ENCODE measurements around the gene RAB1B.

RAB1B gene

DNA sequence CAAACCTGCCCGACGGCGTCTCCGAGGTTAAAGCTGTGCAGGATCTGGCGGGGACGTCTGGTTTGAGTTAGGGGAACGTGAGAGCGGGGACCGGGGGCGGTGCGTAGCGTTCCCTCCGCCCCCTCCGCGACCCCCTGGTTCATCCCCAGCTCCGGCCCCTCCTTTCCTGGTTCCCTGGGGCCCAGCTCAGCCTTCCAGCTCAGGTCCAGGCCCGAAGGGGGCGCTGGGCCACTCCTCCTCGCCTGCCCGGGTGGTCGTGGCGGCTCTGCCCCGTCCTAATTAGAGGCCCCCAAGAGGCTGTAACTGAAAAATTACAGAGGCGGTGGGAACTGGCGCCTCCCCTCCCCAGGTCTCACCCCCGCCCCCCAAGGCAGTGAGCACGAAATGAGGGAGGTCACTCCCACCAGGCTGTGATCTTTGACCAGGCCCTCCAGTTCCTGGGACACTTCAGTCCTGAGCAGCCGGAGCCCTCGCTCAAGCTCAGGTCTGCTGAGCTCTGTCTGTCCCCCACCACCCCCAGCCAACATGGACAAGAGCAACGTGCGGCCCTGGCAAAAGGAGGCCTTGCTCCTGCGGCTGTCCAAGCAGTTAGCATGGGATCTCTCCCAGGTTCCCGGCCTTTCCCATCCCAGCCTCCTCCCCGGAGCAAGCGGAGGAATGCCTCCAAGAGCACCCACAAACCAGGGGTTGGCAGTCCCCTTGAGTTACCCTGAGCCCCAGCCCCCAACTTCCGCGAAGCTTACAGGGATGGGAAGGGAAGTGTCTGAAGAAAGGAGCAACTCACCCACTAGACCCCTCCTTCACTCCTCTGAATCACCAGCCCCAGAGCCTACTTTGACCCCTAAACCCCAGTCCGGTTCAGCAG lies 45.1 kb downstream of the RAB1B start:
- Histone ChIP-seq H3K27me3 (ENCODE audit: control insufficient read depth, insufficient read depth, low read length) (no peaks in the 10 kb centered on the region), H3K27ac (ENCODE audit: low read length) (no peak overlapping the region), H3K9me3 (ENCODE audit: control insufficient read depth, insufficient read depth, low read length) (no peaks in the 10 kb centered on the region), H3K4me3 (ENCODE audit: low read length) (peak overlapping the region; percentile 45; the same call in 1 of the 2 replicates), H3K36me3 (ENCODE audit: control insufficient read depth, insufficient read depth, low read length) (no peaks in the 10 kb centered on the region; the same call in 1 of the 2 replicates), H3K4me1 (ENCODE audit: control insufficient read depth, insufficient read depth, low read length) (peaks cover 19% of the 10 kb centered on the region)
- DNase-seq (ENCODE audit: low read depth, low spot score) = no peak
- no CpG with 5 or more reads among the region's 38 CpGs for WGBS (ENCODE audit: insufficient coverage, insufficient read length)

GRCh38 chr11:66314186-66314501 lies 45.7 kb downstream of the RAB1B start:
- Histone ChIP-seq H3K27ac (ENCODE audit: low read length) (no peak overlapping the region), H3K27me3 (ENCODE audit: control insufficient read depth, insufficient read depth, low read length) (no peaks in the 10 kb centered on the region), H3K36me3 (ENCODE audit: control insufficient read depth, insufficient read depth, low read length) (no peaks in the 10 kb centered on the region; the same call in 1 of the 2 replicates), H3K9me3 (ENCODE audit: control insufficient read depth, insufficient read depth, low read length) (no peaks in the 10 kb centered on the region), H3K4me1 (ENCODE audit: control insufficient read depth, insufficient read depth, low read length) (peaks cover 19% of the 10 kb centered on the region), H3K4me3 (ENCODE audit: low read length) (no peak overlapping the region)
- no peak for DNase-seq (ENCODE audit: low read depth, low spot score)
- WGBS (ENCODE audit: insufficient coverage, insufficient read length) = no CpG with 5 or more reads among the region's 1 CpG

- no peak overlapping the region for H3K27ac ChIP-seq (ENCODE audit: low read length)
- peaks cover 19% of the 10 kb centered on the region for H3K4me1 ChIP-seq (ENCODE audit: control insufficient read depth, insufficient read depth, low read length)
- no peaks in the 10 kb centered on the region; the same call in 1 of the 2 replicates for H3K36me3 ChIP-seq (ENCODE audit: control insufficient read depth, insufficient read depth, low read length)
- DNase-seq (ENCODE audit: low read depth, low spot score) = no peak
- H3K4me3 ChIP-seq (ENCODE audit: low read length) = no peak overlapping the region
- no peaks in the 10 kb centered on the region for H3K9me3 ChIP-seq (ENCODE audit: control insufficient read depth, insufficient read depth, low read length)
- no CpG with 5 or more reads among the region's 17 CpGs for WGBS (ENCODE audit: insufficient coverage, insufficient read length)
- H3K27me3 ChIP-seq (ENCODE audit: control insufficient read depth, insufficient read depth, low read length) = no peaks in the 10 kb centered on the region
Measured at GRCh38 chr11:66314561-66315497, 46.4 kb downstream of the RAB1B start.

GRCh38 chr11:66315498-66315885 lies 47.1 kb downstream of the RAB1B start:
- Histone ChIP-seq H3K4me1 (ENCODE audit: control insufficient read depth, insufficient read depth, low read length) (peaks cover 19% of the 10 kb centered on the region), H3K27ac (ENCODE audit: low read length) (no peak overlapping the region), H3K27me3 (ENCODE audit: control insufficient read depth, insufficient read depth, low read length) (no peaks in the 10 kb centered on the region), H3K36me3 (ENCODE audit: control insufficient read depth, insufficient read depth, low read length) (no peaks in the 10 kb centered on the region; the same call in 1 of the 2 replicates), H3K4me3 (ENCODE audit: low read length) (no peak overlapping the region), H3K9me3 (ENCODE audit: control insufficient read depth, insufficient read depth, low read length) (no peaks in the 10 kb centered on the region)
- no peak for DNase-seq (ENCODE audit: low read depth, low spot score)
- no CpG with 5 or more reads among the region's 14 CpGs for WGBS (ENCODE audit: insufficient coverage, insufficient read length)

DNA sequence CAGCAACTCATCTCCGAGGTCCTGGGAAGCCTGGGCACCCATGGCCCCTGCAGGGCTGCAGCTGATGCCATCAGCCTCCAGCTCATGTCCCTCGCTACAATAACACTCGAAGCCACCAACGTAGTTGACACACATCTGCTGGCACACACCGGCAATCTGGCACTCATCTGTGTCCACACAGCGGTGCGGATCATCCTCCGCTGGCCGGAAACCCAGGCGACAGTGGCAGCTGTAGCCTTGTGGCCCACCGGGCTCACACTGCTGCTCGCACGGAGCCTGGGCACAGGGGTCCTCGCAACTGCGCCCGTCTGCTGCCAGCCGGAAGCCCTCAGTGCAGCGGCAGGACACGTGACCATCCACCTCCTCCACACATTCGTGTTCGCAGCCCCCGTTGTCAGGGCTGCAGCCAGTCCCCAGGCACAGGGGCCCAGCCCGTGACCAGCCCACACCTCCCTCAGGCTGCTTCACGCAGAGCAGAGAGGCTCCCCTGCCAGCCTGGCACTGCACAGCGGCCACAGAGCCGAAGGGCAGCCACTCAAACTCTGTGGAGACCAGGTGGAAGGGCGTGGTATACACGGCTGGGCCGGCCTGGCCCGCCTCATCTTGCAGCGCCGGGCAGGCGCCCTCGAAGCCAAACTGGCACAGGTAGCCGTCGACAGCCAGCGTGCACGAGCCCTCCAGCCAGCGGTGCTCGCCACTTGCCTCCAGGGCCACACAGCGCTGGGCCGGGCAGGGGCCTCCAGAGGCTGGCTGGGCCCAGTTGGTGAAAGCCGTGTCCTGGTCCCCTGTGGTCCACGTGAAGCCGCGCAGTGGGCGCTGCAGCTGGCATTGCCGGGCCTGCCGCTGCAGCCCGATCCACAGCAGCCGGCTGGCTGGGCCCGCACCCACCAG lies 47.7 kb downstream of the RAB1B start:
- no peak for DNase-seq (ENCODE audit: low read depth, low spot score)
- H3K36me3 ChIP-seq (ENCODE audit: control insufficient read depth, insufficient read depth, low read length) = no peaks in the 10 kb centered on the region; the same call in 1 of the 2 replicates
- no peak overlapping the region for H3K27ac ChIP-seq (ENCODE audit: low read length)
- no peak overlapping the region for H3K4me3 ChIP-seq (ENCODE audit: low read length)
- no CpG with 5 or more reads among the region's 52 CpGs for WGBS (ENCODE audit: insufficient coverage, insufficient read length)
- H3K27me3 ChIP-seq (ENCODE audit: control insufficient read depth, insufficient read depth, low read length) = no peaks in the 10 kb centered on the region
- H3K9me3 ChIP-seq (ENCODE audit: control insufficient read depth, insufficient read depth, low read length) = no peaks in the 10 kb centered on the region
- H3K4me1 ChIP-seq (ENCODE audit: control insufficient read depth, insufficient read depth, low read length) = peaks cover 19% of the 10 kb centered on the region

GRCh38 chr11:66316849-66317251 lies 48.4 kb downstream of the RAB1B start, which contains the start of gene CD248:
Gene CD248 (minus strand): TSS chr11:66317044. CDS start chr11:66317027, 17 bp downstream.
- H3K27ac ChIP-seq (ENCODE audit: low read length) = no peak within 1 kb of the TSS
- H3K36me3 ChIP-seq (ENCODE audit: control insufficient read depth, insufficient read depth, low read length) = no peaks in the 10 kb centered on the region; the same call in 1 of the 2 replicates
- H3K4me1 ChIP-seq (ENCODE audit: control insufficient read depth, insufficient read depth, low read length) = peaks cover 19% of the 10 kb centered on the region
- DNase-seq (ENCODE audit: low read depth, low spot score) = no peak
- no peak within 1 kb of the TSS for H3K4me3 ChIP-seq (ENCODE audit: low read length)
- no peaks in the 10 kb centered on the region for H3K27me3 ChIP-seq (ENCODE audit: control insufficient read depth, insufficient read depth, low read length)
- WGBS (ENCODE audit: insufficient coverage, insufficient read length) = no CpG with 5 or more reads among the region's 29 CpGs
- H3K9me3 ChIP-seq (ENCODE audit: control insufficient read depth, insufficient read depth, low read length) = no peaks in the 10 kb centered on the region

DNA sequence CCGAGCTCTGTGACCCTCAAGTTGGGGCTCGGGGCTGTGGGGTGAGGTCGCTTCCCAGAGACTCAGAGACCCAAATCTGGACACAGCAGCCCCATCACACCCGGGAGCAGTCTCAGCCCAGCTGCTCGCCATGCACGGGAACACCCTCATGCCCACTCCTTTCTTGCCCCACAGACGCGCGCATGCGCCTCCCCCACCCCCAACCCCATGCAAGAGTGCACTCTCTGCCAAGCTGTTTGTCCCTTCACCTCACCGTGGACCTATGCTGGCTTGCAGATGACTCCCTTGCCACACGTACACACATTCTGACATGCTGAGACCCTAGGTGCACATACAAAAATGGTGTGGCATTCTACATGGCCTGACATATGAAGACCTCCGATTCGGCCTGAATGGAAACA lies 48.9 kb downstream of the RAB1B start:
- H3K9me3 ChIP-seq (ENCODE audit: control insufficient read depth, insufficient read depth, low read length) = no peaks in the 10 kb centered on the region
- WGBS (ENCODE audit: insufficient coverage, insufficient read length) = no CpG with 5 or more reads among the region's 14 CpGs
- peaks cover 19% of the 10 kb centered on the region for H3K4me1 ChIP-seq (ENCODE audit: control insufficient read depth, insufficient read depth, low read length)
- H3K36me3 ChIP-seq (ENCODE audit: control insufficient read depth, insufficient read depth, low read length) = no peaks in the 10 kb centered on the region; the same call in 1 of the 2 replicates
- no peaks in the 10 kb centered on the region for H3K27me3 ChIP-seq (ENCODE audit: control insufficient read depth, insufficient read depth, low read length)
- DNase-seq (ENCODE audit: low read depth, low spot score) = no peak
- H3K27ac ChIP-seq (ENCODE audit: low read length) = no peak overlapping the region
- no peak overlapping the region for H3K4me3 ChIP-seq (ENCODE audit: low read length)

DNA sequence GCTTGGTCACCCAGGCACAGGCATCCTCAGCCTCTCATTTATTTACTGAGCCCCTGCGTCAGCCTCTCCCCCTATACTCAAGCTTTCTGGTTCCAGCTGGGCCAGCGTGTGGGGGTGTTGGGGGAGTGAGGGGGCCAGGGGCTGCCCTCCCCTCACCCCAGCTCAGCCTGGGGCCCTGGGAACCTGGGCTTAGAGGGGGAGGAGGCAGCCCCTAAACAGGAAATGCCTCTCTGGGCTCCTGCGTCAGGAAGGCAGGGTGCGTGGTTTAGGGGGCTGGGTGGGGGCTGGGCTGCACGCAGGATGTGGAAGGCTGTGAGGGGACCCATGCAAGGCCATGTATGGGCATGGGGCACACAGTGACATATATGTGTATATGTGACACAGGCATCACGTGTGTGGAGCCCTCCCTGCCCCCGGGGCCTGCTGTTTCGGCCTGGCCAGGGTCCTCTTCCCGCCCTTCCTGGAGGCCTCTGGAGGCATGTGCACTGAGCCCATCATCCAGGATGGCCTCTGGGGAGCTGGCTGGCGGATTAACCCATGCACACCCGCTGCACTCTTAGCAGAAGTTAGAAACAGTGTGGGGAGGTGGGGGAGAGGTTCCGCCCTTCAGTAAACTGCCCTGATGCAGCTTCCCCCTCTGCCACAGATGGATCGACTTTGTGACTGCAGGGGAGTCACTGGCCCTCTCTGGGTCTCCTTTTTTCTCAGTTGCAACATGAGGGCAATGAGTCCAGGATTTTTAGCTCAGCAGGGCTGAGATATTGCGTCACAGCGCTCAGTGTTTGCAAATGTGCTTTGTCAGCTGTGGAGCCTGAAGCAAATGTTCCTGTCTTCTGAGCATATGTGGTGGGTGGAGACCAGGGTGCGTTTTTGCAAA lies 49.5 kb downstream of the RAB1B start:
- DNase-seq (ENCODE audit: low read depth, low spot score) = no peak
- no peak overlapping the region for H3K27ac ChIP-seq (ENCODE audit: low read length)
- no peak overlapping the region for H3K4me3 ChIP-seq (ENCODE audit: low read length)
- no CpG with 5 or more reads among the region's 16 CpGs for WGBS (ENCODE audit: insufficient coverage, insufficient read length)
- peaks cover 19% of the 10 kb centered on the region for H3K4me1 ChIP-seq (ENCODE audit: control insufficient read depth, insufficient read depth, low read length)
- no peaks in the 10 kb centered on the region; the same call in 1 of the 2 replicates for H3K36me3 ChIP-seq (ENCODE audit: control insufficient read depth, insufficient read depth, low read length)
- no peaks in the 10 kb centered on the region for H3K27me3 ChIP-seq (ENCODE audit: control insufficient read depth, insufficient read depth, low read length)
- H3K9me3 ChIP-seq (ENCODE audit: control insufficient read depth, insufficient read depth, low read length) = no peaks in the 10 kb centered on the region

- Histone ChIP-seq H3K27me3 (ENCODE audit: control insufficient read depth, insufficient read depth, low read length) (no peaks in the 10 kb centered on the region), H3K9me3 (ENCODE audit: control insufficient read depth, insufficient read depth, low read length) (no peaks in the 10 kb centered on the region), H3K27ac (ENCODE audit: low read length) (no peak overlapping the region), H3K4me1 (ENCODE audit: control insufficient read depth, insufficient read depth, low read length) (peaks cover 19% of the 10 kb centered on the region), H3K36me3 (ENCODE audit: control insufficient read depth, insufficient read depth, low read length) (no peaks in the 10 kb centered on the region; the same call in 1 of the 2 replicates), H3K4me3 (ENCODE audit: low read length) (no peak overlapping the region)
- no peak for DNase-seq (ENCODE audit: low read depth, low spot score)
- no CpG with 5 or more reads among the region's 3 CpGs for WGBS (ENCODE audit: insufficient coverage, insufficient read length)
Measured at GRCh38 chr11:66318600-66318970, 50.1 kb downstream of the RAB1B start.
